ENCODE results near the gene KCNAB2. TPM values are rescaled to one million over a fixed set of nuclear protein-coding genes. Genes with fewer than 3 reads are reported as not detected.

KCNAB2 gene
- total RNA-seq, 1 donor: 5.8 TPM

- H3K27me3 ChIP-seq (ENCODE audit: insufficient read depth, low read length): no peaks in the 10 kb centered on the region
- H3K4me2 ChIP-seq (ENCODE audit: insufficient read depth, low read length): no peak overlapping the region
- H3K4me3 ChIP-seq (ENCODE audit: insufficient read depth, low read length): no peak overlapping the region
- H3K36me3 ChIP-seq (ENCODE audit: insufficient read depth, low read length): no peaks in the 10 kb centered on the region
- H3K79me2 ChIP-seq (ENCODE audit: insufficient read depth, low read length): no peaks in the 10 kb centered on the region
- H4K20me1 ChIP-seq (ENCODE audit: insufficient read depth, low read length): no peaks in the 10 kb centered on the region
- no peak overlapping the region for H3K27ac ChIP-seq (ENCODE audit: low read depth, low read length)
- TF ChIP-seq CTCF (IDR thresholded peaks at IDR 0.05; ENCODE audit: extremely low read depth, low read depth, low read length): no peak
- H2AFZ ChIP-seq (ENCODE audit: low read length): no peak overlapping the region
- no peak for DNase-seq (ENCODE audit: insufficient read length, low spot score, missing footprints)
- H3K9me3 ChIP-seq (ENCODE audit: low read depth, low read length): no peaks in the 10 kb centered on the region
- no peaks in the 10 kb centered on the region for H3K4me1 ChIP-seq (ENCODE audit: insufficient read depth, low read length)
Measured at GRCh38 chr1:6092211-6092610, 46.5 kb downstream of the KCNAB2 start.

GRCh38 chr1:6093071-6093470 is 47.4 kb downstream of the KCNAB2 start:
- Histone ChIP-seq H3K36me3 (ENCODE audit: insufficient read depth, low read length) (no peaks in the 10 kb centered on the region), H3K27ac (ENCODE audit: low read depth, low read length) (no peak overlapping the region), H3K27me3 (ENCODE audit: insufficient read depth, low read length) (no peaks in the 10 kb centered on the region), H2AFZ (ENCODE audit: low read length) (no peak overlapping the region), H3K79me2 (ENCODE audit: insufficient read depth, low read length) (no peaks in the 10 kb centered on the region), H4K20me1 (ENCODE audit: insufficient read depth, low read length) (no peaks in the 10 kb centered on the region), H3K4me3 (ENCODE audit: insufficient read depth, low read length) (no peak overlapping the region), H3K4me1 (ENCODE audit: insufficient read depth, low read length) (no peaks in the 10 kb centered on the region), H3K9me3 (ENCODE audit: low read depth, low read length) (no peaks in the 10 kb centered on the region), H3K4me2 (ENCODE audit: insufficient read depth, low read length) (no peak overlapping the region)
- TF ChIP-seq CTCF (IDR thresholded peaks at IDR 0.05; ENCODE audit: extremely low read depth, low read depth, low read length): no peak
- no peak for DNase-seq (ENCODE audit: insufficient read length, low spot score, missing footprints)

GRCh38 chr1:6093611-6094010 is 47.9 kb downstream of the KCNAB2 start:
- Histone ChIP-seq H3K79me2 (ENCODE audit: insufficient read depth, low read length) (no peaks in the 10 kb centered on the region), H4K20me1 (ENCODE audit: insufficient read depth, low read length) (no peaks in the 10 kb centered on the region), H3K36me3 (ENCODE audit: insufficient read depth, low read length) (no peaks in the 10 kb centered on the region), H3K4me2 (ENCODE audit: insufficient read depth, low read length) (no peak overlapping the region), H3K4me3 (ENCODE audit: insufficient read depth, low read length) (no peak overlapping the region), H3K27ac (ENCODE audit: low read depth, low read length) (no peak overlapping the region), H3K4me1 (ENCODE audit: insufficient read depth, low read length) (no peaks in the 10 kb centered on the region), H3K27me3 (ENCODE audit: insufficient read depth, low read length) (no peaks in the 10 kb centered on the region), H2AFZ (ENCODE audit: low read length) (no peak overlapping the region), H3K9me3 (ENCODE audit: low read depth, low read length) (no peaks in the 10 kb centered on the region)
- DNase-seq (ENCODE audit: insufficient read length, low spot score, missing footprints): no peak
- TF ChIP-seq CTCF (IDR thresholded peaks at IDR 0.05; ENCODE audit: extremely low read depth, low read depth, low read length): no peak

- Histone ChIP-seq H3K4me1 (ENCODE audit: insufficient read depth, low read length) (no peaks in the 10 kb centered on the region), H3K27me3 (ENCODE audit: insufficient read depth, low read length) (no peaks in the 10 kb centered on the region), H4K20me1 (ENCODE audit: insufficient read depth, low read length) (no peaks in the 10 kb centered on the region), H3K27ac (ENCODE audit: low read depth, low read length) (no peak overlapping the region), H3K4me2 (ENCODE audit: insufficient read depth, low read length) (no peak overlapping the region), H2AFZ (ENCODE audit: low read length) (no peak overlapping the region), H3K79me2 (ENCODE audit: insufficient read depth, low read length) (no peaks in the 10 kb centered on the region), H3K36me3 (ENCODE audit: insufficient read depth, low read length) (no peaks in the 10 kb centered on the region), H3K4me3 (ENCODE audit: insufficient read depth, low read length) (no peak overlapping the region), H3K9me3 (ENCODE audit: low read depth, low read length) (no peaks in the 10 kb centered on the region)
- TF ChIP-seq CTCF (IDR thresholded peaks at IDR 0.05; ENCODE audit: extremely low read depth, low read depth, low read length): no peak
- DNase-seq (ENCODE audit: insufficient read length, low spot score, missing footprints): no peak
Measured at GRCh38 chr1:6094246-6094645, 48.6 kb downstream of the KCNAB2 start.

All from osteoblast (primary cell).